Effector CD4-positive, alpha-beta T cell (primary cell): ENCODE results near the gene DOCK4.

Experiments used
- DNase-seq: peaks from one replicate; pipeline ENCODE4 v3.0.0-alpha.2; 2020

The DOCK4 gene

DNA sequence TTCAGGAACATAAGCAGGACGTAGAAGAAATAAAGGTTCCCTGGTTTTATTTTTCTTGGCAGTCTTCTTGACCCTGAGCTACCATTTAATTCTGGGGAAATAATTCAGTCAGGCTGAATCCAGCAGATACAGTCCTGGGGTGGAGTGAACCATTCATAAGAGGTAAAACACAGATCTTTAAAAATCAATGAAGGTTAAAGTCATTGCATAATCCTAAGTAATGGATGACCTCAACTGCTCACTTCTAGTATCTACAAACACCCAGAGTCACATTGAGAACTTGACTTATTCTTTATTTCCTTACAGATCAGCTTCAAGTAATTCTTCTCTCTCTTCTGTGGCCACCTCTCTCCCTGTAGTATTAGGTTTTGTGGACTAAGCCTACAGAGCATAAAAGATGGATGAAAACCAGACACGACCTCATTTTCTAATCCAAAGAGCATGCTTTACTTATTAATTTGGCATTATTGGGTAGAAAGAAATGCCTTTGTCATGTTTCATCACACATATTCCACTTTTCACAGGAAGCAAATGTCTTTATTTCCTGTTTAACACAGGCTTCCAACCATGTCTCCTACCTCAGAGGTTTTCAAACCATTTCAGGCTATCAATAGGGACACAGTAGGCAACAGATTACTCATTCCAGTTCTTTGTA lies 461.6 kb downstream of the DOCK4 start:
- no peak for DNase-seq

DNA sequence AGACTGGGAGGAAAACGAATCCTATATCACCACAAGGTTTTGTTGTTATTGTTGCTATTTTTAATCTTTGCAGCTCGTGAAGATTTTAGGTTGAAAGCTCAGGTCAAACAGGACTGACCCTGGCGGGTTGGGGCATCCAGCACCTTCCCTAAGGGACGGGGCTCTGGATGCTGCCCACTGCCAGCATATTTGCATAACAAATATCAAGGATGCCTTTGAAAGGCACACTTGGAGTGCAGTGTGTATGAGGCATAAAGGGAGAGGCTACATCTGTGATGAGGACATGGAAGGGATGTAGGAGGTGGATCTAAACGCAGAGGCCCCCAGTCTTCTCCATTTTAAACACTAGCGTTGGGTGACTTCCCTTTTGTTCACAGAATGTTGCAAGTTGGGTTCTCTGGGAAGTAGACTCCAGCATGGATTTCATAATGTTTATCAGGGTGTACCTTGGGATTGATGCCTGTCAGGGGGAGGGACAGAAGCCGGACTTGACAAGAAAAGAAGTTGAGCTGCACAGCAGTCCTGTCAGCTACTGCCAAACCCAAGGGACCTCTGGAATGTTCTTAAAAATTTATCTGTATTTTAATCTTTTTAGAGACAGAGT lies 462.9 kb downstream of the DOCK4 start:
- no peak for DNase-seq

DNA sequence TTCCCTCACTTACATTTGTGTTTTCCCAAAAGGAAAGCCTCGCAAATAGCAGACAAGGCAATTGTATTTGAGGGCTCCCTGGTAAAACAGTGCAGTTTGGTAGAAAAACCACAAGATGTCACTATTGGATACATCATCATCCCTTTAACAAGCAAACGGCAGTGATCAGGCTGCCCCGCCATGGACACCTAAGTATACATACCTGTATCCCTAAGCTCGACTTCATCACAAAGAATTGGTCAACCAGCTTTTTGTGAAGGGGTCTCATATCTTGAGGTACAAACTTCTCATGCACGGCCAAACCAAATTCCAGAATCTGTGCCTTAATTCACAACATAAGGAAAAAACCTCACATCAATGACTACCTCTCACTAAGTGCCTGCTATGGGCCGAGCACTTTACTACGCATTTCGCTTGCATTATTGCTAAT lies 464.4 kb downstream of the DOCK4 start:
- peak; percentile 5 for DNase-seq

DNA sequence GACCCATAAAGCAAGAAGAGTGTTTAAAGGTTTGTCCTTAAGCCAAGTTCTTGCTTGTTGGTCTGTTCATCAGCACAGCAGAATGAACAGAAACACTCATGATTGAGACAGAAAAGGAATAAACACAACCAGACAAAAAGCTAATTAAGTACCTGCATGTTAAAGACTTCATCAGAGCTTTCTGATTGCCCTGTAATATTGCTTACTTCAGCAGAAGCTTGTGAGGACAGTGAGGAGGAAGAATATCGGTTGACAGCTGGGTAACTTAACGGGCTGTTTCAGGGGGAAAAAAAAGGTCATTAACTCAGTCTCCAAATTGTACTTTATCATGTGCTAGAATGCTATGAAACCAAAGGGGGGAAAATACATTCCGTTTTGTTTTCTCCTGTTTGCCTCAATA lies 465.3 kb downstream of the DOCK4 start:
- DNase-seq, result no peak

DNA sequence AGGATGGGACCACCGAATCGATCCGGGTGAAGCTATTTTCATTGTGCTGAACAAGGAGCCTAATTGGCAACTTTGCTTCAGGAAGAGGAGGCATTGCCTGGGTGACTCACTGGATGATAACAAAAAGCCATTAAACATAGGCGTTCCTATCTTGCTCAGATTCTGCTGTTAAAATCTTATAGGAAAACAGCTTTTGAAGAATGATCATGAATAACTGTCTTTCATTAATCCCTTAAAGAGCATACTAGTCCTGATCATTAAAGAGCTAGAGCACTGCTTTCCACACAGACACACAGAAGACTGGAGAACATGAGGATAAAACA lies 469.7 kb downstream of the DOCK4 start:
- DNase-seq, result no peak

DNA sequence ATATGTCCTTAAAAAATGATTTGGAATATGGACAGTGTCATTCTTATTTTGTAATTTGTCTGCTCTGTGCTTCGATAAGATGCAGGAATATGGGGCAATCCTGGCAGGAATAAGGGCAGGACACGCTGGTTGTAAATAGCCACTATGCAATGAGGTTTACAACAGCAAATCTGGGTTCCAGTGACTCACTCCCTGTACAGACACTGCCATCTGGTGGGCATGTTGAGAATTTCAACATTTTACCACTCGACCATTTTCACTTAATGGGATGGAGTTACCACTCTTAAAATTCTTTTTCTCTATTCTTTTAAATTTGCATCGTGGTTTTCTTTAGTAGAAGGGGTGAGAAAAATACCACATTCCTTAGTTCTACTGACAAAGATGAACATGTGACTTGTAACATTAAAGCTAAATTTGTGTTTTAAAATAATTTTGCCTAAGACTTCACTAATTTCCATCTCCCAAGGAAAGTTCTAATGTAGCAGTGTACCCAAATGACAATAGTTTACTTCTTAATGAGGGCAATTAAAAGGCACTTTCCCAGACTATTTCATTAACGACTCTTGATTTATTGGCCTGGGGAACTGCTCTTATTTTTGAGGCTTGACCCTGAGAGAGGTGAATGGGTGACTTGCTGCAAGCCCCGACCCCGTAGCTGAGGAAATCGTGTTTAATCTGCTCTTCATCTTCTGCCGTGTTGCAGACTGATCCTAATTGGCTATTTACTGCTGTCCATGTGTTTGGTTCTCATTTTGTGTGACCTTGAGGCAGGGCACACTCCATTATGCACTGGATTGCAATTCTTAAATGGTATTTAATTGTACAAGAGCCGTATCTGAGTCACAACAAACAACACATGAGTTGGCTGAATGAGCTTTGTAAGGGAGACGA lies 470.3 kb downstream of the DOCK4 start:
- DNase-seq, result peak; percentile 47

DNA sequence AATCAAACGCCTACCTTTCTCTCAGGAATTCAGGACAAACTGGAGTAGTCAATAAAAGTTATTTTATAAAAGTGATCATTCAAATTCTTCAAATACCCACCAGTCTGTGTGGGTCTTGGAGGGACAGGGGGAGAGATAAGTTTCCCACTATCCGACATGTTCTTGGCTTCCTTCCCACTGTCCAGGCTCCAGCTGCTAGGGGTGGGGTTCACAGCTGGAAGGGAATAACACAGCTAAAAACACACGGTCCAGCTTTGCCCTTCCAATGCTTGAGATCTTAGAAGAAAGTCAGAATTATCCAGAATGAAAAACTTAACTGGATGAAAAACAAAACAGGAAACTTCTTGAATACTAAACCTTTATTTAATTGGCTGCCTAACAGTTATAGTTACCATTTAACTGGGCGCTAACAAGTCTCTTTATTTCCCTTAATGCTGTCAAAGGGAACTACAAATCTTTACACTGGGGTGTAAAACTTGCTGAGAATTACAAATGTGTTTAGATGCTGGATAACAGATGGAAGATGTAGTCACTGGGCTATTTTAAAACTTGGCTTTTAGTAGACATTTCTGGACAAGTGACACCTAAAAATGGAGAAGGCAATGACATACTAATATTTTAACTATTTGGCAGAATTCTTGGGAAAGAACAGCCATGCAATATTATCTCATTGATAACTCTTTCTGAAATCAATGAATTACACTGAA lies 471.1 kb downstream of the DOCK4 start:
- DNase-seq, result no peak

DNA sequence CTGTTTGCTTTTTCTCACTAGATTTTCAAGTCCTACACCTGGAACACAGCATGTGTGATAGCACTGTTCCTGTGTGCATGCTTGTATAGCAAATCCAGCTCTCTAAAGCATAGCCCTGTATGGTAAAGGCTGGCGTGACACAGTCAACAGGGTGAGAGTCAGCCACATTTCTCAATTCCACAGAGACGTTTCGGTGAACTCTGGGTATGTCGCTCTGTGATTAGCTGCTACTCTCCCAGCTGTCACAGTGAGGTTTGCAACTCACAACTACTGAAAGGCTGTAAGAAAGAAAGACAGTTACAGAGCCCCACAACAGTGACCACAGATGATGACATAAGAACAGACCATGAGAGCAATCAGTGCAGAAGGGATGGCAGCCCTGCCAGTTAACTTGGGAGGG lies 473.3 kb downstream of the DOCK4 start:
- no peak for DNase-seq

DNA sequence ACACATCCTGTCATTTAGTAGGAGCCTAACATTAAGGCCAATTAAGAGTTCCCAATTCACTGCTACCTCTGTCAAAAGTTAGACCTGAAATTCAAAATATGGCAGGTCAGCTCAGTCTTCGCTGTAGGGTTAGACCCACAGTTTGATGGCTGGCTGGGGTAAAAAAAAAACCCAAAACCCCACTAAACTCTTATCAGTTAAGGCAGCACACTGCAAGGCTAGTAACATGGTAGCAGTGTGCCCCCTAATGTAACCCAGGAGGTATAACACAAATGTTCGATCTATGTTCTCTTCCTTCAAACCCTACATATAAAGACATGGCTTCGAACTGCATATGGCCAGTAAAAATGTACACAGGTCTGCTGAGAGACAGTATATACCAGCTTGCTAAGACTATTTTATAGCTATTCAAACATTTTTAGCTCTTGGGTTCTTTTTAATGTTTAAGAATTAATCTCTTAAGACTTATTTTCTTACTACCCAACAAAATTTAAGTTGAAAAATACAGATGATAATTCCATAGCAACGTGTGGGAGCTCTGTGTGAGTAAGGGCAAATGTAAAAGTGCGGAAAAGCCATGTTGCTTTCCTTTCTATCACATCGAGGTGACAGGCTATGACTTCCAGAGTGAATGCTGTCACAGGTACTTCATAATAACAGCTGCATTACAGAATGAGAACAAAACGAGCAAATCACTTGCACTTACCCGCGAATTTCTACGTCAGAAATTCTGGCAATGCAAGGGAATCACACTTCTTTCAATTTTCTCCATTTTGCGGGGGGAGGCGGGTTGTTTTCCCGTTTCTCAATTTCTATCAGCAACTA lies 475.5 kb downstream of the DOCK4 start:
- no peak for DNase-seq

DNA sequence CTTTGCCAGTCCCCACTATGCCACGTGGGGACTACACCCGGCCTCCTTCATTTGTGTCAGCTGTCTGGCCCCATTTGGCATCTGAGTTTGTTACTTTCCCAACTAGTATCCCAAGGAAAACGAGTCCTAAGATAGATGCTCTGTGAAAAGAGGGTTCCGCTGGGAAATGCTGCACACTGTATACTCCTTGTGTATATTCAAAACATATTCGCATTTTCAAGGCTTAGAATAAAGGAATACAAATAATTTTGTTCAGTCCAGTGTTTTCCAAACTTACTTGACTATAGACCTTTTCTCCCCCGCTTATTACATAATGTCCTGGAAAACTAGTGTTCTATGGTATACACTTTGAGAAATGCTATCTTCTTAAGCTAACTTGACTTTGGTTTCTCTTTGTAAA lies 476.1 kb downstream of the DOCK4 start:
- DNase-seq, result no peak

DNA sequence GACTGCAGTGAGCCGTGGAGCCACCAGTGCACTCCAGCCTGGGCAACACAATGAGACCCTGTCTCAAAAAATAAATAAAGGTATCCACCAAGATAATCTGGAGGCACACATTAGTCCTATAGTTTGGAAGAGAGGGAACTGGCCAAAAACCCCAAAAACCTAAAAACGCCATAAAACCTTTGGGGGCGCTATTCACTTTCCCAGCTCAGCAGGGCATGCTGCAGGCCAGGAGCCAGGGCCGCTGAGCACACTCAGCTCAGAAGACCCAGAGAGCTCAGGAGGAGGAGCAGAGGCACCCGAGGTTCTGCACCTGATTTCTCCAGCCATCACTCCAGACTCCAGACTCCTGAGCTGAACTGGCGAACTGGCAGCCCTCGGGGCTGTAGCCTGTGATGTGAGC lies 476.7 kb downstream of the DOCK4 start:
- no peak for DNase-seq

DNA sequence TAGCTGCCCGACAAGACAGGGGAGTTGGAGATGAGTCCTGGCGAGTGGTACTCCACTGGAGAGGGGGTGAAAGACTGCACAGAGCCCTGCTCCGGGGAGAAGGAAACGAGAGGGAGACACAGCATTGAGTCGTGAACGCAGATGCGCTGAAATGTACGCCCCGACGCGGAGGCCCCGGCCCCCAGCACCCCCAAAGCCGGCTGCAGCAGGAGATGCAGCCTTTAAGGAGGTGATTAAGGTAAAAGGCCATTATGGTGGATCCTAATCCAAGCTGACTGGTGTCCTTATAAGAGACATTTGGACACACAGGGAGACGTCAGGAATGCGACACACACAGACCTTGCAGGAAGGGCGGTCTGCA lies 477.6 kb downstream of the DOCK4 start:
- DNase-seq, result no peak

DNA sequence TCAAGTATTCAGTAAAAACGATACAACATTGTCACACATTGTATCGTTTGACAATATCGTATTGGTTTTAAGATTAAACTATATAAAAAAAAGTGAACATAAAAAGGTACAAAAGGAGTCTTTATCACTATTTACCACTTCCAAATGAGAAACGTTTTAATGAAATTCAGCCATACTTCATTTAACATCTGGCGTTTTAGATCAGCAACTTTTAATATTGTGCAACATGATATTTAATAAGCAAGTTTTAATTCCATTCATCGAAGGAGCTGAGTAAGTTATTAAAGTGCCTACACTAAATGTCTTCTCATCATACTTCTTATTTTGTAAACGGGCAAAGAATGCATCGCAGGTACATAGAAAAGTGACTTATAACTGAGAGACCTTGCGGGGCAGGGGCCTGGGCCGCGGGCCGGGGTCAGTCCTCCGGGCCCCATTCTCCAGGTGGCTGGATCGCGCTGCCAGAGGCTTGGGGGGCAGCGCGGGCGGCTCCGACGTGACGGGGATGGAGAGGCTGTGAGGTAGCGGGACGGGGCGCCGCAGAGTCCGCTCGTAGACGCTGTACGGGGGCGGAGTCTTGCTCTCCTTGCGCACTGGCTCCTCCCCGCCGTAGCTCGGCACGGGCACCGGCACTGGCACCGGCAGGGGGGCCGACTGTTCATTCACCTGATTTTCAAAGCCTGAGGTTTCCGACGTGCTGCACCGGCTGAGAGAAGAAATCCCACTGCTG lies 478.1 kb downstream of the DOCK4 start:
- no peak for DNase-seq

DNA sequence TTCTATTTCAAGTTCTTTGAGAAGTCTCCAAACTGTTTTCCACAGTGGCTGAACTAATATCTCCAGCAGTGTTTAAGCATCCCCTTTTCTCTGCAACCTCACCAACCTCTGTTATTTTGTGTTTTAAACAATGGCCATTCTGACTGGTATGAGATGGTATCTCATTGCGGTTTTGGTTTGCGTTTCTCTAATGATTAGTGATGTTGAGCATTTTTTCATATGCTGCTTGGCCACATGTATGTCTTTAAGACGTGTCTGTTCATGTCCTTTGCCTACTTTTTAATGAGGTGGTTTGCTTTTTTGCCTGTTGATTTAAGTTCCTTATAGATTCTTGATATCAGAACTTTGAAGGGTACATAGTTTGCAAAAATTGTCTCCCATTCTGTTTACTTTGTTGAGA lies 487.3 kb downstream of the DOCK4 start:
- DNase-seq, result no peak

DNA sequence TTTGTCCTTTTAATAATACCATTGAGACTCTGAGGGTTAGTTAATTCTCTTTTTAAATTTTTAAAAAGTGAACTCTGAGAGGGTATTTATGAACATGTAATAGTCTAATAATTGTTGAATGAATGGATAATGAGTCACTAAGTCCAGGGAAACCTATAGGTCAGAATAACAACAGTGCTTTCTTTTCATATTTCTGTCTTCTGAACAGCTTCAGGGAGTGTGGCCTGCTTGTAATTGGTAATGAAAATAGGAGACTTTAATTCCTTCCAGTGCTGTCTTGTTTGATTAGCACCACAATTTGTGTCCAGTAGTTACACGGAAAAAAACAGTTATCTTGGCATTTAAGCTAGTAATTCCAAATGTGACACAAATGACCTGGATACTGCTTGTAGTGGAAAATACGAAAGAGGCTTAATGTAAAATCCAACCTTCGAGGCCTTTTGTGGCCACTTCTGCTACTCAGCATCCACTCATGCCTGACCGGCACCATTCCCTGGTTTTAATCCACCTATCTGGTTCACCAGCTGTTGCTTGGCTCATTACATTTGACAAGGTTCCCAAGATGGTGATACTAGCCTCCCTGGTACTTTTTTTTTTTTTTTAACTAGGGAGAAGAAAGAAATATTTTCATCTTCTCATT lies 494.7 kb downstream of the DOCK4 start:
- DNase-seq, result no peak

DNA sequence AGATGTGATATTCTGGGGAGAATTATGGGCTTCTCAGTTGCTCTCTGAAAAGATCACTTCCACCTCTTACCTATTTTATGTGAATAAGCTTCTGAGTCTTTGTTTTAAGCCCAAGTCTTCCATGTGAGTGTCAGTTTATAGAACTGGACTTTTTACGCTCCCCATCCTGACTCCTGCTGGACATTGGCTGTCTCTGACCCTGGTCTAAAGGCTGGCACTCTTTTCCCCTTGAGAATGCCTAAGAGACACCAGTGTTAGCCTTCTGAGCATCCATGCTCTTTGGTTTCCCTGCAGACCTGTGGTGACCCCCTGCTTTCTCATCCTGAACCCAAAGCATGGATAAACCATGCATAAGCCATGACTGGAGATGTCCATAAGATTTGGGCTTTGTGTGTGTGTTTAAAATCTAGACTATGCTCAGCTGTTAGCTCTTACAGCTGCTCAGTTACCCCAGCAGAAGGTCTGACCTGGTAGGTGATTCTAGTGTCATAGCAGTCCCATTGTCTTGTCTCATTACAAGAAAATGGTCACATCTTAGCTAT lies 495.3 kb downstream of the DOCK4 start:
- DNase-seq, result no peak

DNA sequence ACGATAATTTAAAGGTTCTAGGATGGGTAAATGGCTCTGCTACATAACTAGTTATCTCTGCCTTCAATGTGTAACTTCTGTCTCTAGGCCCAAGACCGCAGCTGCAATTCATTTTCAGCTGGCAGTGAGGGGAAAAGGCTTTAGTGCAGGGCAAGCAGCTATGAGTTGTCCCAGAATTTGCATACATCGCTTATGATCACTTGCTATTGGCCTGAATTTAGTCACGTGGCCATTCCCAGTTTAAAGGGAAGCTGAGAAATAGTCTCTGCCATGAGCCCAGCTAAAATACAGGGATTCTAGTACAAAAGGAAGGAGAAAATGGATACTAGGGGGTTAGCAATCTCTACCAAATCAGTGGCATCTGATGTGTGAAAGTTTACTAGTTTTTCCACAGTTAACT lies 498.1 kb downstream of the DOCK4 start:
- DNase-seq, result no peak

DNA sequence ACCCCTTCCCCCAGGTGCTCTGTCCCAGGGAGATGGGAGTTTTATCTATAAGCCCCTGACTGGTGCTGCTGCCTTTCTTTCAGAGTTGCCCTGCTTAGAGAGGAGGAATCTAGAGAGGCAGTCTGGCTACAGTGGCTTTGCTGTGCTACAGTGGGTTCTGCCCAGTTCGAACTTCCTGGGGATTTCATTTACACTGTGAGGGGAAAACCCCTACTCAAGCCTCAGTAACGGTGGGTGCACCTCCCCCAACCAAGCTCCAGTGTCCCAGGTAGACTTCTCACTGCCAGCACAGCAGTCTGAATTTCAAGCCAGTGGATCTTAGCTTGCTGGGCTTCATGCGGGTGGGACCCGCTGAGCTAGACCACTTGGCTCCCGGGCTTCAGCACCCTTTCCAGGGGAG lies 500.4 kb downstream of the DOCK4 start:
- no peak for DNase-seq

DNA sequence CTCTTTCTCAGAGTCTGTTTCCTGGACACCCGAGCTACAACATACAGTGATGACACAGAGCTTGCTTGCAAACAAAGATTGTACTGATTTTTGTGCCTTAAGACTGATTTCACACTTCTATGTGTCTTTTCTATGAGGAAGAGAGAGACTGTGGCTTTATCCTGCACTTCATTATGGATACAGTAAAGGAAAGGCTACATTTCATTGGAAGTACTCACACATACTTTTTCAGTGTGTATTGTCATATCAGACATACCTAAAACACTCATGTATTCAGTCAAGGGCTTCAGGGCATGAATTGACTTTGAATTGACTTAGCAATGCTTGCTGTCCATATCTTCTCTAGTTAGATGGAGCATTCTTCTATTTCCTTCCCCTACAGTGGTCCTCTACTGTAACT lies 508.4 kb downstream of the DOCK4 start:
- no peak for DNase-seq

DNA sequence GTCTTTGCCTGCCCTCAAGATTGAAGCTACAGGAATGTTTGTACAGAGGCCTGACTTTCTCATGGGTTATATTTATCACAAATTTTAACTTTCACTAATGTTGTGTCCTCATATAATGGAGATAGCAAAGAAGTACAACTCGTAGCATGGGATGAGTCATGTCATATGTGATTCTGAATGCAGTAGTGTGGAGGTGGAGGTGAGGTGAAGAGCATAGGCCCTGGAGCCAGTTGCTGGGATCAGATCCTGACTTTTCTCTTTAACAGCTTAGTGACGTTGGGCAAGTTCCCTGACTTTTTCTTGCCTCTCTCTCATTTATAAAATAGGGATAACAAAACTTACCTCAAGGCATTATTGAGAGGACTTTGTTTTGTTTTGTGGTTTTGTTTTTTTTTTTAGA lies 511.8 kb downstream of the DOCK4 start:
- no peak for DNase-seq
